ENCODE data around the gene USP10. TPM values are rescaled to one million over a fixed set of nuclear protein-coding genes. Genes with fewer than 3 reads are reported as not detected.

USP10 gene
- total RNA-seq, 1 donor from 2014 or later = 107 TPM

DNA sequence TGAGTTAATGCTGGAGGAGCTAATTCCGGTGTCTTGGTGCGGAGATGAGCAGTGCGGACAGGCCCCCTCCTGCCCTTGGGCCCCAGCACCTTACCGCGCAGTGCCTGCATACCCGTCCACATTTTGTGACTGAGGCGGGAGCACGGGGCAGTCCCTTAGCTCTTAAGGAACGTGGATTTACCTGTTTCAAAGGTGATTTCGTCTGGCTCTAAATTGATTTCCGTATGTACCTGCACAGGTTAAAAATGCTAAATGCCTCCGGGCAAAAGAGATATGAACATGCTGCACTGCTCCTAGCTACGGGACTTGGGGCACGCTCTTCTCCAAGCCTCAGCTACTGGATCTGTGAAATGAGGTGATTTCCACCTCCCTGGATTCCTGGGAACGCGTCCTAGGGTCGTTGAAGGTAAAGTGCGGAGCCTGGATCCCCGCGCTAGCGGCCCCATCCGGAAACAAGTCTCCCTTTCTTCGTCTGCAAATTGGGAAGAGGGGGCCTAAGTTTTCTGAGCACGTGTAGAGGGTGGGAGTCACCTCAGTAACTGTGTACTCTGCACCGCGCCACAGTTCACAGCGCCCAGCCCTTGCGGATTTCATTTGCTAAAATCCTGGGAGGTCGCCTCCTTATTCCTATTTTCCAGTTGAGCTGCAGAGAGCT, 119.3 kb downstream of the USP10 start:
- no peak for DNase-seq (ENCODE audit: low read depth)
- H3K4me2 ChIP-seq (ENCODE audit: low read length) = peak overlapping the region; percentile 97
- TF ChIP-seq, protein P1, sequence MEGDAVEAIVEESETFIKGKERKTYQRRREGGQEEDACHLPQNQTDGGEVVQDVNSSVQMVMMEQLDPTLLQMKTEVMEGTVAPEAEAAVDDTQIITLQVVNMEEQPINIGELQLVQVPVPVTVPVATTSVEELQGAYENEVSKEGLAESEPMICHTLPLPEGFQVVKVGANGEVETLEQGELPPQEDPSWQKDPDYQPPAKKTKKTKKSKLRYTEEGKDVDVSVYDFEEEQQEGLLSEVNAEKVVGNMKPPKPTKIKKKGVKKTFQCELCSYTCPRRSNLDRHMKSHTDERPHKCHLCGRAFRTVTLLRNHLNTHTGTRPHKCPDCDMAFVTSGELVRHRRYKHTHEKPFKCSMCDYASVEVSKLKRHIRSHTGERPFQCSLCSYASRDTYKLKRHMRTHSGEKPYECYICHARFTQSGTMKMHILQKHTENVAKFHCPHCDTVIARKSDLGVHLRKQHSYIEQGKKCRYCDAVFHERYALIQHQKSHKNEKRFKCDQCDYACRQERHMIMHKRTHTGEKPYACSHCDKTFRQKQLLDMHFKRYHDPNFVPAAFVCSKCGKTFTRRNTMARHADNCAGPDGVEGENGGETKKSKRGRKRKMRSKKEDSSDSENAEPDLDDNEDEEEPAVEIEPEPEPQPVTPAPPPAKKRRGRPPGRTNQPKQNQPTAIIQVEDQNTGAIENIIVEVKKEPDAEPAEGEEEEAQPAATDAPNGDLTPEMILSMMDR (IDR thresholded peaks at IDR 0.05; ENCODE audit: insufficient read depth, low read depth, low read length) = no peak
- TF ChIP-seq EZH2 (IDR thresholded peaks at IDR 0.05; ENCODE audit: insufficient read depth, low read length) = no peak
- Mint-ChIP-seq H3K4me3 (ENCODE audit: unreplicated experiment) (no peak overlapping the region), H3K36me3 (ENCODE audit: low read depth, unreplicated experiment) (peaks cover 2% of the 10 kb centered on the region), H3K27ac (ENCODE audit: unreplicated experiment) (no peak overlapping the region), H3K27me3 (ENCODE audit: low read depth, unreplicated experiment) (peaks cover 77% of the 10 kb centered on the region), H3K9me3 (ENCODE audit: unreplicated experiment) (peaks cover 5% of the 10 kb centered on the region), H3K4me1 (ENCODE audit: low read depth, unreplicated experiment) (peaks cover 9% of the 10 kb centered on the region)
- H3K4me1 ChIP-seq (ENCODE audit: insufficient read depth, low read length) = peaks cover 14% of the 10 kb centered on the region
- peaks cover 29% of the 10 kb centered on the region for H3K79me2 ChIP-seq (ENCODE audit: insufficient read depth, low read length)
- no peak overlapping the region for H2AFZ ChIP-seq (ENCODE audit: low read depth, low read length)
- H3K27me3 ChIP-seq (ENCODE audit: insufficient read depth, low read length) = peaks cover 2% of the 10 kb centered on the region
- no peak overlapping the region for H3K27ac ChIP-seq (ENCODE audit: low read depth, low read length)
- no peaks in the 10 kb centered on the region for H3K9me3 ChIP-seq (ENCODE audit: insufficient read depth, low read depth, low read length)
- H3K9ac ChIP-seq (ENCODE audit: low read length) = no peak overlapping the region
- no peak for FAIRE-seq
- no peaks in the 10 kb centered on the region for H3K36me3 ChIP-seq (ENCODE audit: insufficient read depth, low read length)
- H3K4me3 ChIP-seq (ENCODE audit: insufficient read depth, low read depth, low read length) = peak overlapping the region; percentile 35
- peaks cover 18% of the 10 kb centered on the region for H4K20me1 ChIP-seq (ENCODE audit: insufficient read depth, low read length)

DNA sequence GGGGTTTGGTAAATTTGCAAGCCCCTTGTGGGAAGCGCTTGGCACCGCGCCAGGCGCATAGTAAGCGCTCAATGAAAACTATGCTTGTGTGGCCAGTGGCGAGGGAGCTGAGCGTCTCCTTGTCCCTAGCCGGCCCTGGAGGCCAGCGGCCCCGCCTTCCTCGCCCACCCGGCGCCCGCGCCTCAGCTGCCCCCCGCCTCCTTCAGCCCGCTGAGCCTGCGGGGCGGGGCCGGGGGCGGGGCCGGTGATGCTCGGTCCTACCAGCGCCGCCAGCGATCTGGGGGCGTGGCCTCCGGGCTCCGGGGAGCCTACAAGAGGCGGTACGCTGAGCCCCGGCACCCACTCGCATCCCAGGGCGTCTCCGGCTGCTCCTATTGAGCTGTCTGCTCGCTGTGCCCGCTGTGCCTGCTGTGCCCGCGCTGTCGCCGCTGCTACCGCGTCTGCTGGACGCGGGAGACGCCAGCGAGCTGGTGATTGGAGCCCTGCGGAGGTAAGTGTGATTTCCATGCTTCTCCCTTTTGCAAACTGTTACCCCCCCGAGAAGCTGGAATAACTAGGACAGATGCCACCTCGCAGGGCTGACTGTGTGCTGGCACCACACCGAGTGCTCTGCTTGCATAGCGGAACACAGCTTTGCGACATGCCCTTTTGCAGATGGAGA, 120.0 kb downstream of the USP10 start, which contains the start of gene CRISPLD2:
Gene CRISPLD2, plus strand, starts transcription at position 342 of the 661 bp plus-strand sequence. CDS start 18,511 bp downstream, outside the sequence.
- Histone ChIP-seq H3K79me2 (ENCODE audit: insufficient read depth, low read length) (peaks cover 29% of the 10 kb centered on the region), H3K27me3 (ENCODE audit: insufficient read depth, low read length) (peaks cover 2% of the 10 kb centered on the region), H2AFZ (ENCODE audit: low read depth, low read length) (peak within 1 kb of the TSS; percentile 48), H4K20me1 (ENCODE audit: insufficient read depth, low read length) (peaks cover 18% of the 10 kb centered on the region), H3K36me3 (ENCODE audit: insufficient read depth, low read length) (no peaks in the 10 kb centered on the region), H3K9ac (ENCODE audit: low read length) (peak within 1 kb of the TSS; percentile 68), H3K4me1 (ENCODE audit: insufficient read depth, low read length) (peaks cover 14% of the 10 kb centered on the region), H3K27ac (ENCODE audit: low read depth, low read length) (no peak within 1 kb of the TSS), H3K9me3 (ENCODE audit: insufficient read depth, low read depth, low read length) (no peaks in the 10 kb centered on the region), H3K4me3 (ENCODE audit: insufficient read depth, low read depth, low read length) (peak within 1 kb of the TSS; percentile 71), H3K4me2 (ENCODE audit: low read length) (peak within 1 kb of the TSS; percentile 97)
- FAIRE-seq (no peak), DNase-seq (ENCODE audit: low read depth) (peak; percentile 69)
- TF ChIP-seq, protein P1 (IDR thresholded peaks at IDR 0.05; ENCODE audit: insufficient read depth, low read depth, low read length) = no peak
- no peak for TF ChIP-seq EZH2 (IDR thresholded peaks at IDR 0.05; ENCODE audit: insufficient read depth, low read length)
- Mint-ChIP-seq H3K27me3 (ENCODE audit: low read depth, unreplicated experiment) (peaks cover 77% of the 10 kb centered on the region), H3K36me3 (ENCODE audit: low read depth, unreplicated experiment) (peaks cover 2% of the 10 kb centered on the region), H3K4me3 (ENCODE audit: unreplicated experiment) (peak within 1 kb of the TSS; percentile 79), H3K27ac (ENCODE audit: unreplicated experiment) (no peak within 1 kb of the TSS), H3K4me1 (ENCODE audit: low read depth, unreplicated experiment) (peaks cover 9% of the 10 kb centered on the region), H3K9me3 (ENCODE audit: unreplicated experiment) (peaks cover 4% of the 10 kb centered on the region)
